GM19397 (cell line): ENCODE measurements around the gene SPACA4.
"Not testable (repeated sequence)": the region's sequence is repeated elsewhere in the genome, so short reads cannot be mapped to it uniquely, and the experiment has no call there.

Experiments used
- ATAC-seq: cut with Tn5 transposase; IDR thresholded peaks from one replicate; pipeline ENCODE4 v1.9.1; 2021; ENCODE audit warnings: mild to moderate bottlenecking, moderate library complexity; ENCODE audit not compliant: unreplicated experiment

Gene SPACA4

GRCh38 chr19:48606463-48607358, at the start of gene SPACA4:
SPACA4 (plus strand) TSS chr19:48606742; CDS start chr19:48606979, 237 bp downstream.
- no peak for ATAC-seq

- no peak for ATAC-seq
Measured at GRCh38 chr19:48556825-48557224, 49.7 kb upstream of the SPACA4 start.

- ATAC-seq = no peak
Measured at GRCh38 chr19:48558018-48558684, 48.4 kb upstream of the SPACA4 start.

GRCh38 chr19:48560095-48560530, 46.4 kb upstream of the SPACA4 start:
- ATAC-seq = no peak

GRCh38 chr19:48561412-48561811, 45.1 kb upstream of the SPACA4 start:
- ATAC-seq = no peak

GRCh38 chr19:48565090-48565489, 41.5 kb upstream of the SPACA4 start:
- ATAC-seq = no peak

GRCh38 chr19:48568345-48568886, 38.1 kb upstream of the SPACA4 start:
- ATAC-seq = no peak

- ATAC-seq = no peak
Measured at GRCh38 chr19:48569814-48570213, 36.7 kb upstream of the SPACA4 start.

GRCh38 chr19:48571378-48572162, 35.0 kb upstream of the SPACA4 start:
- no peak for ATAC-seq

- ATAC-seq = no peak
Measured at GRCh38 chr19:48573163-48573505, 33.4 kb upstream of the SPACA4 start.

GRCh38 chr19:48575931-48576622, 30.5 kb upstream of the SPACA4 start:
- no peak for ATAC-seq

- not testable (repeated sequence) for ATAC-seq
Measured at GRCh38 chr19:48577908-48578307, 28.6 kb upstream of the SPACA4 start.

- ATAC-seq = no peak
Measured at GRCh38 chr19:48578891-48579290, 27.7 kb upstream of the SPACA4 start.

GRCh38 chr19:48582168-48582567, 24.4 kb upstream of the SPACA4 start:
- ATAC-seq = no peak

GRCh38 chr19:48587387-48587786, 19.2 kb upstream of the SPACA4 start:
- ATAC-seq = no peak

- ATAC-seq = no peak
Measured at GRCh38 chr19:48588670-48589401, 17.7 kb upstream of the SPACA4 start.

GRCh38 chr19:48591021-48591420, 15.5 kb upstream of the SPACA4 start:
- ATAC-seq = no peak

GRCh38 chr19:48595171-48595570, 11.4 kb upstream of the SPACA4 start:
- no peak for ATAC-seq

- ATAC-seq = no peak
Measured at GRCh38 chr19:48595833-48596232, 10.7 kb upstream of the SPACA4 start.

GRCh38 chr19:48596237-48596636, 10.3 kb upstream of the SPACA4 start:
- ATAC-seq = no peak
